DMS53 treated with DMSO at 0.1 percent for 48 hours (cell line): ENCODE measurements around the gene SEZ6L.

Source experiments
- DNase-seq: peaks from one replicate; lab custom pipeline; 2025; ENCODE audit not compliant: unreplicated experiment; lab: John Stamatoyannopoulos, UW

The SEZ6L gene

GRCh38 chr22:26292667-26292995 lies 123.4 kb downstream of the SEZ6L start:
- no peak for DNase-seq

- DNase-seq: no peak
These were observed 126.4 kb downstream of the SEZ6L start for GRCh38 chr22:26295563-26296126.

- no peak for DNase-seq
These were observed 129.5 kb downstream of the SEZ6L start for GRCh38 chr22:26298605-26299310.

- DNase-seq: no peak
These were observed 133.5 kb downstream of the SEZ6L start for GRCh38 chr22:26302726-26303125.

- no peak for DNase-seq
These were observed 134.2 kb downstream of the SEZ6L start for GRCh38 chr22:26303475-26303874.

GRCh38 chr22:26304730-26305129 lies 135.5 kb downstream of the SEZ6L start:
- no peak for DNase-seq

- DNase-seq: no peak
These were observed 139.2 kb downstream of the SEZ6L start for GRCh38 chr22:26308467-26308866.

GRCh38 chr22:26310616-26311015 lies 141.4 kb downstream of the SEZ6L start:
- no peak for DNase-seq

- no peak for DNase-seq
These were observed 144.0 kb downstream of the SEZ6L start for GRCh38 chr22:26313291-26313690.

- DNase-seq: no peak
These were observed 144.9 kb downstream of the SEZ6L start for GRCh38 chr22:26314171-26314570.

GRCh38 chr22:26314656-26315055 lies 145.4 kb downstream of the SEZ6L start:
- no peak for DNase-seq

- no peak for DNase-seq
These were observed 147.5 kb downstream of the SEZ6L start for GRCh38 chr22:26316732-26317285.

- DNase-seq: no peak
These were observed 149.7 kb downstream of the SEZ6L start for GRCh38 chr22:26318975-26319374.

GRCh38 chr22:26320447-26320846 lies 151.2 kb downstream of the SEZ6L start:
- no peak for DNase-seq

GRCh38 chr22:26321469-26321913 lies 152.2 kb downstream of the SEZ6L start:
- DNase-seq: no peak

GRCh38 chr22:26322179-26322905 lies 153.1 kb downstream of the SEZ6L start:
- no peak for DNase-seq

- no peak for DNase-seq
These were observed 153.8 kb downstream of the SEZ6L start for GRCh38 chr22:26323013-26323412.

GRCh38 chr22:26324150-26324549 lies 154.9 kb downstream of the SEZ6L start:
- no peak for DNase-seq

GRCh38 chr22:26325641-26326040 lies 156.4 kb downstream of the SEZ6L start:
- DNase-seq: no peak

- no peak for DNase-seq
These were observed 157.5 kb downstream of the SEZ6L start for GRCh38 chr22:26326803-26327202.

- DNase-seq: no peak
These were observed 158.0 kb downstream of the SEZ6L start for GRCh38 chr22:26327306-26327705.

GRCh38 chr22:26328221-26328620 lies 159.0 kb downstream of the SEZ6L start:
- DNase-seq: no peak
